ENCODE data around the gene ANKRD34A.

GRCh38 chr1:145978471-145978853 is 14.1 kb upstream of the ANKRD34A start:
- TF ChIP-seq CTCF (IDR thresholded peaks at IDR 0.05) = no peak
- no peak for TF ChIP-seq POLR2AphosphoS5 (IDR thresholded peaks at IDR 0.05)
